Inferior parietal cortex (tissue), 1 donor: ENCODE measurements around the gene CD68.
"Not testable (repeated sequence)": the region's sequence is repeated elsewhere in the genome, so short reads cannot be mapped to it uniquely, and the experiment has no call there.

Experiments
- DNase-seq: peaks from one replicate; pipeline ENCODE4 v3.0.0-alpha.2; 2016; ENCODE audit errors: extremely low spot score

The CD68 gene

DNA sequence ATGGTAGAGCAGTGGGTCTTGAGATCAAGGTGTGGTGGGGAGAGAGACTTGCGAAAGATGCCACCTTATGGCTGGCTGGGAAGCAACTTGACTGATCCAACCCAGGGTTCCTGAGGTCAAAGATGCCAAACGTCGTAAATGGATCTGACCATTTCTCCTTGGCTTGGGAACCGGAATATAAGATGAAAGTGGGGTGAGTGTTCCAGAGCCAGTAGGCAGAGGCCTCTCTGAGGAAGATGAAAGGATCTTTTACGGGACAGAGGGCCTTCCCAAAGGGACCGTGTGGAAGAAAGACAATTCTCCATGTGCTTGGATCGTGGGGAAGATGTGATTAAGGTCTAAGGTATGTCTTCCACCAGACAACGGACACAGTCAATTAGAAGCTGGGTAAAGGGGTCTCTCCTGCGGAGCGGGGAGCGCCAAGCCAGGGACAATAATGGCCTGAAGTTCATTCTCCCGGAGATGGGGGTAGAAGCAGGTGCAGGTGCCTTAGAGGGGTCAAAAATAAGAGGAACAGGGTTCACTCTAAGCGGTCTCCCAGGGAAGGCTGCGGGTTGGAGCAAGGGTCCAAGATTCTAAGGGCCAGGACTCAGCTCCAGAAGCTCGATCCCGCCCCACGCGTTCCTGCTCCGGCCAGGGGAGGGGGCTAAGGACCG, 34.5 kb downstream of the CD68 start:
- no peak for DNase-seq

DNA sequence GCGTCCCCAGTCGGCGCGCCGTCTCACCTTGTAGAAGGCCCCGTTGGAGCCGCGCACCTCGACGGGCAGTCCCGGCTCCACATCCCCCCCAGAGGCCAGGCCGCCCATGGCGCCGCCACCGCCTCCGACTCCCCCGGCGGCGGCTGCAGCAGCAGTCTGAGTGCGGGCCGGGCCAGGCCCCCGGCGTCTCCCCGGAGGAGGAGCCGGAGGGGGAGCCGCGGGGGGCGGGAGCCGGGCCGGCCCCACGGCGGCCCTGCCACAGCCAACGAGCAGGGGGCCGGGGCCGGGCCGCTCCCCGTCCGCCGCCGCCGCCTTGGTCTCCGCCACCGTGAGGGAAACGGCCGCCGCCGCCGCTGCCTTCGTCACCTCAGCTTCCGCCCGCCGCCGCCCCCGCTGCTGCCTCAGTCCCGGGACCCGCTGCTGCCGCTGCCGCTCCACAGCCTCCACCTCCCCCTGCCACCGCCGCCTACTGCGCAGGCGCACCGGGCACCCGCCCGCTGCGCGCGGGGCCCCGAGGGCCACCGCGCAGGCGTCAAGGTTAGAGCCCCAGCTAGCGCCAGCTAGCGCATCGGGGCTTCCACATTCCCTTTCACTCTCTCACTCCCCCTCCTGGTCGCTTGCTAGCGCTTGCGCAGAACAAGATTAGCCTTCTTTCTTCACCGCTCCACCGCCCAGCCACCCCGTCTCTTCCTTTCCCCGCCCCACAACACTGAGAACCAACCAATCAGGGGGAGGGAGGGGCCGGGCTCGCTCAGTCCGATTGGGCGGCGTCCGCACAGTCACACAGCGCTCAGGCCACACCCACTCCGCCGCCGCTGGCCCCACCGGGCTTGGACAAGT, 35.2 kb downstream of the CD68 start, which contains the start of gene FXR2:
FXR2 (minus strand) TSS at position 473 of the 840 bp plus-strand sequence; CDS start at position 108, 365 bp downstream.
- peak; percentile 99 for DNase-seq

DNA sequence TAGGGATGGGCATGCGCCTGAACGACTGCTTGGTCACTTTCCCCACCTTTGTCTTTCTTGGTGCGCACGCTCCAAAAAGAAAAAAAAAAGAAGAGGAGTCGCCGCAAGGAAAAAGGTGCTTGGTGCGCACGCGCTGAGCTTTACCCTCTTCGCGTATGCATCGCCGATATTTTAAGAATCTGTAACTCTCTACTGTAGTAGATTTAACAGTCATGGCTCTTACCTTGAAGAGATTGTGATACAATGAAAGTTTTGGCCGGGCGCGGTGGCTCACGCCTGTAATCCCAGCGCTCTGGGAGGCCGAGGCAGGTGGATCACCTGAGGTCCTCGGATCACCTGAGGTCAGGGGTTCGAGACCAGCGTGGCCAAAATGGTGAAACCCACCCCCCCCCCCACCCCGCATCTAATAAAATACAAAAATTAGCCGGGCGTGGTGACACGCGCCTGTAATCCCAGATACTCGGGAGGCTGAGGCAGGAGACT, 35.9 kb downstream of the CD68 start:
- no peak for DNase-seq

DNA sequence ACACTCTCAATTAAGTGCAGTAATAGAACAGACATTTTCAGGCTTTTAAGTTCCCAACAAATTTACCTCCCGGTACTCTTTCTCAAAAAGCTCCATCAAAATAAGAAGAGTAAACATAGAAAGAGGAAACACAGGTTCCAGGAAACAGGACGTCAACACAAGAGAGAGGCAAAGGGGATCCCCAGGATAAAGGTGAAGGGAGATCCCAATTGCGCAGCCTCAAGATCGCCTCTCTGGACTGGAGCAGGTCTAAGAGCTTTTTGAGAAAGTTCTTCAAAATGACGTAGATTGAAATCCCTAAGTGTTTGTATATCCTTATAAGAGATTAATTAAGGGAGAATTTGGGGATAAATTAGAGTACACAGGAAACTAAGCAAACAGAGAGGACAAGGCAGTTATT, 39.2 kb downstream of the CD68 start:
- DNase-seq, result no peak

DNA sequence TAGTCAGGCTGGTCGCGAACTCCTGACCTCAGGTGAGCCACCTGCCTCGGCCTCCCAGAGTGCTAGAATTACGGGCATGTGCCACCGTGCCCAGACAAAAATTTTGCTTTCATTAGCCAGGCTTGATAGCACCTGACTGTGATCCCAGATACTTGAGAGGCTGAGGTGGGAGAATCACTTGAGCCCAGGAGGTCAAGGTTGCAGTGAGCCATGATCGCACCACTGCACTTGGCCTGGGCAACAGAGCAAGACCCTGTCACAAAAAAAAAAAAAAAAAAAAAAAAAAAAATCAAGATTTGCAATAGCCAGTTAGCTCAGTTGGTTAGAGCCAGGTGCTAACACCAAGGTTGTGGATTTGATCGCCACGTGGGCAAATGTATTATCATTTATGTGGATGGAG, 41.4 kb downstream of the CD68 start:
- DNase-seq, result no peak

DNA sequence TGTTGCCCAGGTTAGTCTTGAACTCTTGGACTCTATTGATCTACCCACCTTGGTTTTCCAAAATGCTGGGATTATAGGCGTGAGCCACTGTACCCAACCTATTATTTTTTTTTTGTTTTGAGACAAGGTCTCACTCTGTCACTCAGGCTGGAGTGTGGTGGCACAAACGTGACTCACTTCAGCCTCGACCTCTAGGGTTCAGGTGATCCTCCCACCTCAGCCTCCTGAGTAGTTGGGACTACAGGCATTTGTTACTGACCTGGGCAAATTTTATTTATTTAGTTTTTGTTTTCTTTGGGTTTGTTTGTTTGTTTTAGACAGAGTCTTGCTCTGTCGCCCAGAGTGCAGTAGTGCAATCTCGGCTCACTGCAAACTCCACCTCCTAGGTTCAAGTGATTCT, 44.2 kb downstream of the CD68 start:
- no peak for DNase-seq

DNA sequence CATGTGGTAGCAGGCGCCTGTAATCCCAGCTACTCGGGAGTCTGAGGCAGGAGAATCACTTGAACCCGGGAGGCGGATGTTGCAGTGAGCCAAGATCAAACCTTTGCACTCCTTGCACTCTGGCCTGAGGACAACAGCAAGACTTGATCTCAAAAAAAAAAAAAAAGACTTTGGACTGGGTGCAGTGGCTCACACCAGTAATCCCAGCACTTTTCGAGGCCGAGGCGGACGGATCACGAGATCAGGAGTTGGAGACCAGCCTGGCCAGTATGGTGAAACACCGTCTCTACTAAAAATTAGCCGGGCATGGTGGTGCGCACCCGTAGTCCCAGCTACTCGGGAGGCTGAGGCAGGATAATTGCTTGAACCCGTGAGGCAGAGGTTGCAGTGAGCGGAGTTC, 46.3 kb downstream of the CD68 start:
- not testable (repeated sequence) for DNase-seq

DNA sequence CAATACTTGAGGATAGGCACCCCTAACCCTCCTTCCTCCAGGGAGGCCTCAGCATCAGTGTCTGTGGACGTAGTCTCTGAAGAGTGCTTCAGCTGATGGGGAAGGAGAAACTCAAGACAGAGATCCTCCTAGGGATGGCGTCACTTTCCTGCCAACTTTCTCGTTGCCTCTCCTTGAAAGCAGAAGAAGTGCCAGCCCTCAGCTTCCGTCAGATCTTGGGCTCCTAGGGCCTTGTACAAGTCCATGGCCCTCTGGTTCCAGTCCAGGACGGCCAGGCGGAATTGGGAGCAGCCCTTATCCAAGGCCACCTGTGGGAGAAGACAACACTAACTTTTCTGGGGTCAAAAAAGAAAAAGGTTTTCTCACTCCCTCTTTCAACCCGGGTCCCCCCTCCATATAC, 46.9 kb downstream of the CD68 start:
- no peak for DNase-seq

DNA sequence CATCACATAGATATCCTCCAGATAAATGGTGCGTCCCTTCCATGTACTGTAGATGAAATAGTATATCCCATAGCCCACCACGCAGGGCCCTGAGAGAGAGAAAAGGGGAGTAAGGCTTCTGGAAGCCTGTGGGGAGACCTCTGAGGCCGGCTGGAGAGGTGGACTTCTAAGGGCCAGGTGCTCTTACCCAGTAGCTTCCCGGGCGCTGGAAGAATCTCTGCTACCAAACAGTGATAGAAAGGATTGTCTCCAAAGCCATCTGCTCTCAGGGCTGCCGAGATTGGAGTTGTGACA, 47.5 kb downstream of the CD68 start:
- no peak for DNase-seq

DNA sequence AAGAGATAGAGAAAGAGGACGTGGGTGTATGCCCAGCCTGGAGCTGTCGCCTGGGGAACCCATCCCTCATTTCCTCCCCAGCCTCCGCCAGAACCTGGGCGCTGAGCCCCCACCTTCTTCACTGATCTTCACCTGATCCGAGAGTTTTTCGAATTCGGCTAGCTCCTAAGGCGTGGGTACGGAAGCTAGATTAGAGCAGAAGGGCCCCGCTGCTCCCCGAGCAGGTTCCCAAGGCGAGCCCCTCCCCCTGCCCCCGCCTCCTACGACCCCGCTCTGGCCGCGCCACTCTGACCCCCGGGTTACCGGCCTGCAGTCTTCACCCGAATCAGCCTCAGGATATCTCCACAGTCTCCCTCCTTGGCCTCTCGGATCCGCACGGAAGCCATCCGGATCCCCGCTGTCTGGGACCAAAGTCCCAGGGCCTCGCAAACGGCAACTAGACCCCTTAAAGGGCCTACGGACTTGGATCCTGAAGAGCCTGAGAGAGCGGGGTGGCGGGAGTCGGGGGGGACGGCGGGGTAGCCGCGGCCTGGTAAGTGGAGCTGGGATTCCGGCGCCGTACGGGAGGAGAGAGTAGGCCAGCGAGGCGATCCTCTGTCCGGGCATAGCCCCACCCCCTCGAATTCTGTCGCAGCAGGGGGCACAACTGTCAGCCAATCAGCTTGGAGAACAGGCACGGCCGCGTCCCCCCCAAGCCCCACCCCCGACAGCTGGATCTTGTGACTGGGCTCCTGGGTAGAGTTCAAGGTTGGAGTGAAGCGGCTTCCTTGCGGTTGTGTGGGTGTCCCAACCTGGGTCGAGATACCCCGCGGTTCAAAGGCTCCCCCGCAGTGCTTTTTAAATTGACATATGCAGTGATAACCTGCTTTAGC, 48.0 kb downstream of the CD68 start, which contains the start of gene SAT2:
SAT2 (minus strand) TSS at position 572 of the 872 bp plus-strand sequence; CDS start at position 386, 186 bp downstream.
- DNase-seq, result peak; percentile 87

DNA sequence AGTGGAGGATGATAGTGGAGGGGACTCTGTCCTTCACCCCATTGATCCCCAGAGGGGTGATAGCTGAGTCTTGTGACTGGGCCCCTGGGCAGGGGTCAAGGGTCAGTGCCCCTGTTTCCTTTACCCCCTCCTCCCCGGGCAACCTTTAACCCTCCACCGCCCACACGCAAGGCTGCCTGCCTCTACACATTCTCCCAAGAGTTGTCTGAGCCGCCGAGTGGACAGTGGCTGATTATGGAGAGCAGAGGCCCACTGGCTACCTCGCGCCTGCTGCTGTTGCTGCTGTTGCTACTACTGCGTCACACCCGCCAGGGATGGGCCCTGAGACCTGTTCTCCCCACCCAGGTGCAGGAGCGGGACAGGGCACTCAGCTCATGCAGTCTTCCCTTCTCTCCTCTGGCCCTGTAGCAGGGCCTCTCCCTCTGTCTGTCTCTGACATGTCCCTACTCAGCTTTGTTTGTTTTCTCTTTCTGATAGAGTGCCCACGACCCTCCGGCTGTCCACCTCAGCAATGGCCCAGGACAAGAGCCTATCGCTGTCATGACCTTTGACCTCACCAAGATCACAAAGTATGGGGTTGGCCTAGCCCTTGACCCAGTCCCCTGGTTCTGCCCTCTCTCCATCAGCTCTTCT, 50.6 kb downstream of the CD68 start, which contains the start of gene SHBG:
SHBG (plus strand) TSS at position 197 of the 633 bp plus-strand sequence; CDS start at position 235, 38 bp downstream.
- no peak for DNase-seq
